ENCODE data around the gene SEC24A.

DNA sequence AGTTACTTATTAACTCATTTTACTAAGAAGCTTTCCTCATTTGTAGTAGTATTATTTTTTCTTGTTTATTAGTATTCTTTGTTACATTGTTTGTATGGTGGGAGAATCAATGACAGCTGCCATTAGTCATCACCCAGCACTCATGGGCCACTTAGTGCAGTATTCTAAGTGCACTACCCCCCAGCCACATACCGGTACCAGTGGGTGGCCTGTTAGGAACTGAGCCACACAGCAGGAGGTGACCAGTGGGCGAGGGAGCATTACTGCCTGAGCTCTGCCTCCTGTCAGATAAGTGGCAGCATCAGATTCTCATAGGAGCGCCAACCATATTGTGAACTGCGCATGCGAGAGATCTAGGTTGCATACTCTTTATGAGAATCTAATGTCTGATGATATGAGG is 65.5 kb downstream of the SEC24A start:
- TF ChIP-seq, protein P1, sequence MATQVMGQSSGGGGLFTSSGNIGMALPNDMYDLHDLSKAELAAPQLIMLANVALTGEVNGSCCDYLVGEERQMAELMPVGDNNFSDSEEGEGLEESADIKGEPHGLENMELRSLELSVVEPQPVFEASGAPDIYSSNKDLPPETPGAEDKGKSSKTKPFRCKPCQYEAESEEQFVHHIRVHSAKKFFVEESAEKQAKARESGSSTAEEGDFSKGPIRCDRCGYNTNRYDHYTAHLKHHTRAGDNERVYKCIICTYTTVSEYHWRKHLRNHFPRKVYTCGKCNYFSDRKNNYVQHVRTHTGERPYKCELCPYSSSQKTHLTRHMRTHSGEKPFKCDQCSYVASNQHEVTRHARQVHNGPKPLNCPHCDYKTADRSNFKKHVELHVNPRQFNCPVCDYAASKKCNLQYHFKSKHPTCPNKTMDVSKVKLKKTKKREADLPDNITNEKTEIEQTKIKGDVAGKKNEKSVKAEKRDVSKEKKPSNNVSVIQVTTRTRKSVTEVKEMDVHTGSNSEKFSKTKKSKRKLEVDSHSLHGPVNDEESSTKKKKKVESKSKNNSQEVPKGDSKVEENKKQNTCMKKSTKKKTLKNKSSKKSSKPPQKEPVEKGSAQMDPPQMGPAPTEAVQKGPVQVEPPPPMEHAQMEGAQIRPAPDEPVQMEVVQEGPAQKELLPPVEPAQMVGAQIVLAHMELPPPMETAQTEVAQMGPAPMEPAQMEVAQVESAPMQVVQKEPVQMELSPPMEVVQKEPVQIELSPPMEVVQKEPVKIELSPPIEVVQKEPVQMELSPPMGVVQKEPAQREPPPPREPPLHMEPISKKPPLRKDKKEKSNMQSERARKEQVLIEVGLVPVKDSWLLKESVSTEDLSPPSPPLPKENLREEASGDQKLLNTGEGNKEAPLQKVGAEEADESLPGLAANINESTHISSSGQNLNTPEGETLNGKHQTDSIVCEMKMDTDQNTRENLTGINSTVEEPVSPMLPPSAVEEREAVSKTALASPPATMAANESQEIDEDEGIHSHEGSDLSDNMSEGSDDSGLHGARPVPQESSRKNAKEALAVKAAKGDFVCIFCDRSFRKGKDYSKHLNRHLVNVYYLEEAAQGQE (IDR thresholded peaks at IDR 0.05; ENCODE audit: borderline replicate concordance) = no peak
- TF ChIP-seq, protein P2, sequence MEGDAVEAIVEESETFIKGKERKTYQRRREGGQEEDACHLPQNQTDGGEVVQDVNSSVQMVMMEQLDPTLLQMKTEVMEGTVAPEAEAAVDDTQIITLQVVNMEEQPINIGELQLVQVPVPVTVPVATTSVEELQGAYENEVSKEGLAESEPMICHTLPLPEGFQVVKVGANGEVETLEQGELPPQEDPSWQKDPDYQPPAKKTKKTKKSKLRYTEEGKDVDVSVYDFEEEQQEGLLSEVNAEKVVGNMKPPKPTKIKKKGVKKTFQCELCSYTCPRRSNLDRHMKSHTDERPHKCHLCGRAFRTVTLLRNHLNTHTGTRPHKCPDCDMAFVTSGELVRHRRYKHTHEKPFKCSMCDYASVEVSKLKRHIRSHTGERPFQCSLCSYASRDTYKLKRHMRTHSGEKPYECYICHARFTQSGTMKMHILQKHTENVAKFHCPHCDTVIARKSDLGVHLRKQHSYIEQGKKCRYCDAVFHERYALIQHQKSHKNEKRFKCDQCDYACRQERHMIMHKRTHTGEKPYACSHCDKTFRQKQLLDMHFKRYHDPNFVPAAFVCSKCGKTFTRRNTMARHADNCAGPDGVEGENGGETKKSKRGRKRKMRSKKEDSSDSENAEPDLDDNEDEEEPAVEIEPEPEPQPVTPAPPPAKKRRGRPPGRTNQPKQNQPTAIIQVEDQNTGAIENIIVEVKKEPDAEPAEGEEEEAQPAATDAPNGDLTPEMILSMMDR (IDR thresholded peaks at IDR 0.05; ENCODE audit: poor library complexity, severe bottlenecking) = no peak
- no peak for TF ChIP-seq EP300 (conservative IDR thresholded peaks at IDR 0.05; ENCODE audit: poor library complexity, severe bottlenecking)
